GM19324 (cell line): Measurements from ENCODE around the gene HDAC4.

Experiments used
- ATAC-seq: cut with Tn5 transposase; IDR thresholded peaks from one replicate; pipeline ENCODE4 v1.9.1; 2021; ENCODE audit warnings: mild to moderate bottlenecking, moderate library complexity; ENCODE audit not compliant: unreplicated experiment, low FRiP score

The HDAC4 gene

DNA sequence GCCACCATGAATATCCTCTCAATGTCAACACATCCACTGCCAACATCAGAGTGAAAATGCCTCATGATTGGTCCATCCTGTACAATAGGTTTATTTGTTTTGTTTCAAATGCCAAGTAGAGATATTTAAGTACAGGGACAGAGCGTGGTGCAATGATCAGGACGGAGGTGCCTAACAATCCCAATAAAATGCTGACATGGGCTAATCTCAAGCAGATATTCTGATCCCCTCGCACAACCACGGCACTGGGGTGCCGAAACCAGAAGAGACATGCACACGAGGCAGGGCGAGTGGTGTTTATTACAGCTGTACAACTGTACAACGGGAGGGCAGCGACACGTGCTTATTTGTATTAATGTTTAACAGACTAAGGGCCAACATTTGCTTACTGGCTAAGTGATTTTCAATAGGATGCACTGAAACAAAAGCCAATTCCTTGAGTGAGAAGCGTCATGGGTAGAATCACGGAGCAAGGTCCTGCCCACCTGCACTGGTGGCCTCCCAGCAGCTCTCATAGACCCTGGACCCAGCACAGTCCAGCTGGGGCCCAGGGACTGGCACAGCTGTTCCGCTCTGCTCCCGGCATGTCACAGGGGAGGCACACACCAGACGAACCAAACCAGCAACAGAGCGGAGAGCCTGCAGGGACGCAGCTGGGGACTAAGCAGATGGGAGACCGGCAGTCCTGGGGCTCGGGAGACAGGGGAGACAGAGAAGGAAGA lies 101.4 kb downstream of the HDAC4 start:
- ATAC-seq: no peak

DNA sequence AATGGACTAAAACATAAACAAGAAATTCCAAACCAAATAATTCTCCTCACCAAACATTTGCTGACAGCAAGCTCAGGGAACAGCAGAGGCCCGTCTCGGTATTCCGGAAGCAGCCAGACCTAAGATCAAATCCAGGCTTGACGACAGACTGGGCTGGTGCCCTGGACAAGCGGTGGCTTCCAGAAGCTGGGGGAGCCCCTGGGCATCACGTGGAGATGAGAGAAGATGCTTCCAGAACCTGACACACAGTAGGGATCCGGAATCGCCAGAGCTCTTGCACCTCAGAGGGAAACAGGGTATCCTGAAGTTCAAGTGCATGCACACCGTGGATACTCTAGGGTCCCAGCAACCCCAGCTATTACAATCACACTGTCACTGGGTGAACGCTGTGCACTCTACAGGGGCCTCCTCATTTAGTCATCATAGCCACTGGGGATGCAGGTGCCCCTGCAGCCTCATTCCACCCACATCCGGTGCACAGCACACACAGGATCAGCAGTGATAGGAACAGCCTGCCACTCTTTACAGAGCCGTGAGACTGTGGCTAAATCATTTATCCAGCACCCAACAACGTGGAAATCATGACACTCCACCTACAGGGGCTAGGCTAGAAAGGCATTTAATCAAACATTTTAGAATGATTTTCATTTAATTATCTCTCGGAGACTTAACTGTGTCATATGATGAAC lies 102.6 kb downstream of the HDAC4 start:
- ATAC-seq: no peak

DNA sequence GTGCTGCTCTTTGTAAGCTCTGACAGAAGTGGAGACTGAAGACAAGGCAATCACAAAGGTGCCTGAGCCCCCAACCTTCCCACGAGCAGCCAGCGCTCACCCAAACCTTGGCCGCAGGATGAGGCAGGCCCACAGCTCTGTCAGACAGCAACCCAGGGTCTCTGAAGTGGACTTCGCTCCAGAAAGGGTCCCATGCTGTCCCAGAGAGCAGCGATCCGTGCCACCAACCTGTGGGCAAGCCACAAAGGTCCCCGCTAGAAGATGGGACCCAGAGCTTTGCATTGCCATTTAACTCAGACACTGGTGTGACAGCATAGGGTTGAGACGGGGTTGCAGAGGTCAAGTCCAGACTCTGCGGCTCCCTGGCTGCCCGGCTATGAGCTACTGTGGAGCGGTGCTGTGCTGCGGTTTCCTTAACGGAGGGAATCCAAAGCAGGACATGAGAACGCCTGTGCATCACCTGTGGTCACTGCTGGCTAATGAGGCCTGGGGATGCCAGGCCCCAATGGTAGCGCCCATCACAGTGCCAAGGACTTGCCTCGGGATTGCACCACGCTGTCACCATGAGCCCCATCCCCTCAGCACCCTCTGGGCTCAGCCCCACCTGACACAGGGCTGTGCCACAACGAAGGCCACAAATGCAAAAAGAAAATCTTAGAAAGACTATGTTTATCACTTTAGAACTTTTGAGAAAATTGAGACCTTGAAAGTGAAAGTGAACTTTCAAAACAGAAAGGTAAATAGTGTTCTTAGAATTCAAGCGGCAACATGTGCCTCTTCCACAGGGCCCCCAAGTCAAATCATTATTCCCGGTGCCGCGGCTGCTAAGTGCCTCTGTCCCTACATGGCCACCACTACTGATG lies 103.4 kb downstream of the HDAC4 start:
- ATAC-seq: no peak

DNA sequence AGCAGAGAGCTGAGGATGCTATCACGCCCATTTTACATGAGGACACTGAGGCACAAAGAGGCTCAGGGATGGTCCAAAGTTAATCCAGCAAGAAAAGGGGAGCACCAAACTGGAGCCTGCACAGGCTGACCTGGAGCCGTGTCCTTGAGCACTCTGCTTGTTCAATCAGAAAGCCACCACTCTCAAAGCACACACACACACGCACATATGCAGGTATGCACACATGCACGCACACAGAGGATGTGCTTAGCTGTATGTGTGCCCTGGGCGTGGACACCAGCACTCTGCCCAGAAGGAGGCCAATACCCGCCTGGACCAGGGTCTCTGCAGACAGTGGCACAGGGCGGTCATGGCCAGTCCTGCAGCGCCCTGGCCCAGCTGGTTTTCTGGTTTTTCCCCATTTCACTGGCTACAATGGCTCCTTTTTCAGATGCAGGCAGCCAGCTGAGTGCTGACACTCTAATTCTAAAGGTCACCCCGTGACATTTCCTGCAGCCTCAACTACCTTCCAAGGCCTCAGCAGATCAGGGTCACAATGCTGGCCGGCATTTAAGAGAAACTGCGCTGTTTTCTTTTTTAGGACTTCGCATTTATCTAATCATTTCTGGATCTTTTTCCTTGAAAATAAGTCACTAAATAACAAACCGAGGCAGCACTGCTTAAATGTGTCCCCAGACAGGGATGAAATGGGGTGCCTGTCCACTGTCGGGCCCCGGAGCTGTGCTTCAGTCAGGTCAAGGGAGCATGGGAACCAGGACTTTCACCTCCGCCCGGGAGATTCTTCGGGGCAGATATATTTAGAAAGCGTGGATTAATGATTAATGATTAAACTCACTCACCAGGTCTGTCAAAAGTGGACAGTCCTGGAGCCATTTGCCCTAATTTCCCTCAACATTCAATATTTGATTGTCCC lies 104.5 kb downstream of the HDAC4 start:
- ATAC-seq: no peak

DNA sequence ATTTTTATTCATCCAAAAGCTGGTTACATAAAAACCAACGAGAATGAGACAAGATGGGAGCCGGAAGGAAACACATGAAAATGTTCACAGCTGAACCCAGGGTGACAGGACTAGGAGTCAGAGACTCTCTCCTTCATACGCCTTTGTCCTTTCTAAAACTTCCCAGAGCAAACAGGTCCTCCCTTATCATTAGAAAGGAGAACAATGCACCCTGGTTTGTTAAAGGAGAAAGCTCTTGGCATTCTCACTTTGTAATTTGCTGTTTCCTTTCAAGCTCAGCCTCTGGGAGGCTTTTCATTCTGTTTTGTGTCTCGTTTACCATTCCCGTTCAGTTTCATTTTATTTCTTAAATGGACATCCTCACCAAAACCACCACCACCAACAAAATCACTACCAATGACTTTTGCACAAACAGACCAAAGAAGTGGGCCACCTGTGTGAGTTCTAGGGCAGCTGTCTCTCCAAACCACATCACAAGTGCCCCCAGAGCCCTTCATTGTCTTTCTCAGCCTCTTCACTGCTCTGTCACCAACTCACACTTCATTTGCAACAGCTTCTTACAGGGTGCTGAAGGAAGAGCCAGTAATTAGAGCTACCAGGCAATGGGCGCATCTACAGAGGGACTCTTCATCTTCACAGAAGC lies 105.3 kb downstream of the HDAC4 start:
- no peak for ATAC-seq

DNA sequence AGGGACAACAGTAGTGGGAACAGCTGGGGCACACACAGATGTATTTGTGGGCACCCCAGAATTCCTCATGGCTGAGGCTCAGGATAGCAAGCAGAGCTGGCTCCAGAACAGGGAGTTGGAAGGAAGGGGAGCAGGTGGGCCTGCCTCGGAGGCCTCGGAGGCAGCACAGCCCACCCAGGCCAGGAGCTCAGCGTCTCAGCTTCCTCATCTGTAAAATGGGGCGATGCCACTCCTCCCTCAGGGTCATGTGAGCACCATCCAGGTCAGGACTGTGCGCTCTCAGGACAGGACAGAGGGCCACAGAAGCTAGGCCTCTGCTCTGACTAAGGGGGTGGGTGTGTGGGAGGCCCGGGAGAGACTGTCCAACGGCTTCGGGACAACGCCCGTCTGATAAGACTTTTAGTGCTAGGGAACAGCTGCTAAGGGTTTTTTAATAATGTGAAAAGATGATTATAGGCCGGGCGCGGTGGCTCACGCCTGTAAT lies 106.2 kb downstream of the HDAC4 start:
- no peak for ATAC-seq

DNA sequence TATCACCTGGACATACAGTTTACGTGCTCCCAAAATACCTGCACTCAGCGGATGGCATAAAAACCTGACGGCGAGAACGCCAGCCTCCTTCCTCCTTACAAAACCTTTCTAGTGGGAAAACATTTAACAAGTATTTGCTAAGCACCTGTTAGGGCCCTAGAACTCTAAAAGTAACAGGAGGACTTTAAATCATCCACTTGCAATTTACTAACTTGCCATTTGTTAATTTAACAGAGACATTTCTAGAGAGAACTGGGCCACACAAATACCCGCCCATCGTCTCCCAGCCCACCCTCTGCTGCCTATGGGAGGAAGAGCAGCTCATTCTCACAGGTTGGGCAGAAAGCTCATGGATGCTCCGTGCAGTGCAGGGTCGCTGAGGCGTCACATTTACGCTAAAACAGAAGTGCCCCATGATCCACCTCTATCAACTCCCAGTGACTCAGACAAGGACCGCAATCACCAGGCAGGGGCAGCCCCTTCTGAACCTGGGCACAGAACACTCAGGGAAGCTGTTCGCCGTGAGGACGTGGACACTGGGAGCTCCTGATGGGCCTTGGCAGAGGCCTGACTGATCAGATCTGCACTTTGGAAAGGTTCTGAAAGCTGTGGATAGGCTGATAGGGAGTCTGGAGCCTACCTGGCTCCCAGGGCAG lies 106.9 kb downstream of the HDAC4 start:
- ATAC-seq: no peak

DNA sequence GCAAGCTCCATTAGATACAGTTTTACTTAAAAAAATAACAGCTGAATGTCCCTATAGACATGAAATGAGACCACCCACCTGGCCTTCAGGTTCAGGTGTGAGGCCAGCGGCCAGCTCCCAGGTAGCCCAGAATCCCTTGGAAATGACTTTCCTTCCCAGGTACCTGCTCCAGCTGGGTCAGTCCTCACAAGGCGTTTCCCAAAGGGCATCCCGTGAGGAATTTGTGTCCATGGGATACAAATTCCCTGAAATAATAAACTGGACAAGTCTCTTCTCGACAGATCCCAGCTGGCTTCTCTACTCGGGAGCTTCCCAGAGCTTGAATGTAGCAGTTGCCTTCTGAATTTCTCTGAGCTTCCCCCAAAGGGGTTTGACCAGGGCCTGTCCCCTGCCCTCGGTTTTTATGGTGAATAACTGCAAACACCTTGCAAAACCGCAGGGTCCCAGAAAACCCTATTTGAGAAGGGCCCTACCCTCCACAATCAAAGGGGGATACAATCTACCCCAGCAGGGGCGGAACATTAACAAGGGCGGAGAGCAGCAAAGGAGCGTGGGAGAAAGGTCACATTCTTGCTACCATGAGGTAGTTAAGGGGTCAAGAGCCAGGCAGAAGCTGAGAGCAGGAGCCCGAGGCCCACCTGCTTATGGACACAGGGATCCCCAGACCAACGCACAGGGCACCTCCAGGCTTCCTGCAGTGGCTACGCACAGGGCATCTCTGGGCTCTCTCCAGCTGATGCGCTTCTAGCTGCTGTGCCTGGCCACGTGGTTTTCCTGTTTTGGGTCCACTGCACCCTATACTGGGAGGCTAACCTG lies 107.7 kb downstream of the HDAC4 start:
- no peak for ATAC-seq

DNA sequence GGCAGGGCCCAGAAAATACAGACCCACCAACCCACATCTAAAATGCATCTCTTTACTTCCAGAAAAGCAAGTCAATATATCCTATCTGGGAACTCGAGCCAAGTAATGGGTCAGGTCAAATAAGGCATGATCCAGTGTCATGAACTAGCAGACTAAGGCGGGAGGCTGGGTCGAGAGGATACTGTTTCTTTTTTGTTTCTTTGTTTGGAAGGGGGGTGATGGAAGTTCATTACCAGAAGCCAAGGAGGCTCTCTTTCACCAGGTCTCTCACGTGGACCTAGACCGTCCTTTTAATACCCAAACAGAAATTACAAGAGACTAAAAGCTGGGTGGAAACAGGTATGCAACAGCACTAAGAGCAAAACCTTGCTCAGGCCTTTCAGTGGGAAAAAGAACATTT lies 108.3 kb downstream of the HDAC4 start:
- ATAC-seq: no peak

DNA sequence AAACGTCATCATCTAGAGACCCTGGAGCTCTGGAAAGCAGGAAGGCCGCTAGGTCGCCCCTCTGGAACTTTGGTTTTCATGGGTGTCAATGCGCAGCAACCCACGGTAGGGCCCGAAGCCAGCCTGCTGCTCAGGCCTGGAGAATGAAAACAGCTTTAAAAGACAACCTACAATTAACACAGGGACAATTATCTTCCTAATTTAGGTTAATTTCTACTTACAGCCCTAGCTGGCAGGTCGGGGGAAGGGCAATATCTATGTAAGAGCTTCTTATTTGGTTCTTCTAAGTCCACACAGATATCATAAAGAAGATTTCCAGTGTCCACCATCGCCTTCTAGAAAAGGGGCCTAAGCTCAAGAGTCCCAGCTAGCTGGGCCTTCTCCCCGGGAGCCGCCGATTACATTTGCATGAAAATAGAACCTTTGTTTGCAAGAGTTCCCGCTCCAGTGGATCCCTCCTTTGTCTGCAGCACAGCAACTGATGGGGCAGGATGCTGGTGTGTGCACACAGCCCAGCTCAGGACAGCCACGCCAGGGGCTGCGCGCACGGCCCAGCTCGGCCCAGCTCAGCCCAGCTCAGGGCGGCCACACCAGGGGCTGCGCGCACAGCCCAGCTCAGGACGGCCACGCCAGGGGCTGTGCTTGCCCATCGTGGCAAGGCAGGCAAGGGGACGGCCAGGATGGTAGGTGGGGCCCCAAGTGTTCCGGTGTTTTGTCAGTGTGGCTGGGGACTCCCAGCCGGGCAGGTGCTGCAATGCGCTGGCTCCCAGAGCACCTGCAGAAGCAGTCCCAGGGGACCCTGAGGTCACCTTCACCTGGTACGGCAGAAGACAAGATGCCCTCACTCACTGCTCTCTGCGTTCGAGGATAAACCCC lies 109.1 kb downstream of the HDAC4 start:
- no peak for ATAC-seq

DNA sequence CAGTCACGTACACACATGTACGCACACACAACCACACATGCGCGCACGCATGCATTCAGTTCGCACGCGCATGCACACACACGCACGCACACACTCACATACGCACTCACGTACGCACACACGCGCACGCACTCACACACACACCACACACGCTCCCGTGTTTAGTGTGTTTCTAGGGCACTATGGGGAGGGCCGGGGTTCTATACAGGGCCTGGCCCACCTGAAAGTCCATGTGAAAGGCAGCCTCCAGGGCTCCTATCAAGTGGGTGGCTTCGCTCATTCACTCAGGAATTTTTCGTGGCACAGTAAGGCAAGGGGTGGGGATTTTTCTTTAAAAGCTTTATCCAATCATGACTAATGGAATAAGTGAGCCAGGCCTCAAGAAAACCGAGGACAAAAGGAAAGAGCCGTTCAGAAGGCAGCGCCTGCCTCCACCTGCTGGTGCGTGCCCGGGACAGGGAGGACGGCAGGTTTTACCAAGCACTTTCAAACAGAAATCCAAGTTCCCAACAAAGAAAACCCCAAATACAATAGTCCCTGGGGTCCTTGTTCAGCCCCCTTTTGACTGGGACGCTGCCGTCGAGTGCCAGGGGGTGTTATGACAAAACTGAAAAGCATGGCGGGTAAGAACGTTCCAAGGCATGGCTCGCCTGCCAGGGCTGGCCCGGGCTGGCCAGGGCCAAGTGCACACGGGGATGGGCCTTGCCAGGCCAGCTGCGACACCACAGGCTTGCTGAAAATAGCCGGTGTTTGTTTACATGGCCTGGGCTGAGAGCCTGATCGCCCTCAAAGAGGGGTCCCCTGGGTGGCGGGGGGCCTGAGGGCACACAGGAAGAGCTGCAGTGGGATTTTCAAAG lies 110.0 kb downstream of the HDAC4 start:
- ATAC-seq: no peak

DNA sequence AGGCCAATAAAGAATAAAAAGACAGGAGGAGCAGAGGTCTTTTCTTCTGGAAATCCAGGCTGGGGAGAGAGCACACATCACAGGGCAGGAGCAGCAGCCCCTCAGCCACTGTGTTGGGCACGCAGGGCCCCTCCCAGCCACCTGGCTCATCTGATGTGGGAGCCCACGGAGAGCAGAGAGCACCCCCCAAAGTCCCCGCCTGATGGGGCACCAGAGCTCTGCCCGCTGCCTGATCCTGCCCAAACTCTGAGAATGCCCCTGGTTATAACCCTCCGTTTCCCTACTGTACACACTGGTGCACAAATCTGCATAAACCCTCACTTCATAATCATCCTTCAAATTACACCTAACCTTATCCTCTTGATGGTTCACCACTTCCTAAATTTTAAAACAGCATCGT lies 111.3 kb downstream of the HDAC4 start:
- ATAC-seq: peak; percentile 8

DNA sequence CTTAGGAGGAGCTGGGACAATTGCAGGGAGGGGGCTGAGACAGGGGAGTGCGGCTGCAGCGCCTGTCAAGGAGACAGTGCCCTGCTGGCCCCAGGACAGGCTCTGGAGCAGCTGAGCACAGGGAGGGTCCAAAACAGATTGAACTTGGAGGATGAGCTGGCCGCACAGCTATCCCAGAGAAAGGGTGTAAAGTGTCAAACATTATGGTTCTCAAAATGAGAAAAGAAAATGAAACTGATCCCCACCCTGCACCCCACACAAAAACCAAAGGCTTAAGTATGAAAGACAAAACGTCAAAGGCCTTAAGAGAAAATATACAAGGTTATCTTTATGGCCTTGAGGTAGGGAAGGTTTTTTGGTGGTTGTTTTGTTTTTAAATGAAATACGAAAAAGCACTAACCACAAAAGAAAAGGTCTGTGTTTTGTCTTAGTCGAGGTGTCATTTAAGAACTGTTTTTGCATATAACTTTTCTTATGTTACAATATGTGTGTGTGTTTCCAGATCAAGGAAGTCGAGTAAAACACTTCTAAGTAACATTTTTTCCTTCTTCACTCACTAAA lies 111.8 kb downstream of the HDAC4 start:
- peak; percentile 64 for ATAC-seq

DNA sequence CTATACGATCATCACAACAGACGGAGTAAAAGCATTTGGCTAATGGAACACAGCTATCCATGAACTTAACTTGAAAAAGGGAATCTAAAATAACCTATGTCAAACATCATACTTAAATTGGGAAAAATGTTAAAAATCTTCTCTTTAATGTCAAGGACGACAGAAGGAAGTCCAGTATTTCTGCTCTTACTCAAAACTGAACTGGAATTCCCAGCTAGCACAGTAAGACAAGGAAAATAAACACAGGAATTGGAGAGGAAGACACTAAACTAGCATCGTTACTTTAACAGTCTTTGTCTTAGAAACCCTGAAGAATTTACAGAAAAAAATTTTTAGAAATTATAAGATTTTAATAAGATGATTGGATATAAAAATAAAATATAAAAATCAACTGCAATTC lies 112.6 kb downstream of the HDAC4 start:
- ATAC-seq: no peak

DNA sequence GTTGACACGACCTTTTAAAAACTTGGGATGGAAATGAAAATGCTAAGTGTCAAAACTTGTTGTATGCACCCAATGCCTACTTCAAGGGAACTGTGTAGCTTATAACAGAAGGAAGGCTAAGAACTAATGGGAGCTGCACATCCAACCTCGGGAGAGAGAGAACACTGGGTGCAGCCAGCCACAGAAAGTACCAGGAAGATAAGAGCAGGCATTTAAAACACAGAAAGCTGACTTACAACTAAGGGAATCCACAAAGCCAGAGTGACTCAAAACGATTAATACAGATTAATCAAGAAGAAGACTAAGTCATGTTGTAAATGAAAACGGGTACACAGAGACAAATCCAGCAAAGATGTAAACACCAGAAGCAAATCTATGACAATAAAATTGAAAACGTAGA lies 113.4 kb downstream of the HDAC4 start:
- ATAC-seq: no peak

DNA sequence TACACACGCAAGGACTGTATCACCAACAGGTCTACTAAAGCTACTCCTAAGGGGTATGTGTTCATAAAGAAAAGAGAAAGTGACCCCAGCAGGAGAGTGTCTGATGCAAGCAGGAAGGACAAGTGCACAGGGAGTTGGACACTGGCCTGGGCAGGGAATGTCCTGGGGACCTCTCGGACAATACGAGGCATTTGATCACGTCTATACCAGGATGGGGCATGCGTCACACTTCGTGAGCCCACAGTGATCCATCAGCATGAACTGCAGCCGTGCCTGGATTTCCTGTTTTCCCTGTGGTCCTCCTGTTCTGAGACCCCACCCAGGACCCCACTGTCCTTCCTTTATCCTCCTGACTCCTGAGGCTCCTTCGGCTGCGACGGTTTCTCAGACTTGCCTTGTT lies 113.9 kb downstream of the HDAC4 start:
- no peak for ATAC-seq
